ENCODE data around the gene OR4K1.
"Not testable (repeated sequence)": the region's sequence is repeated elsewhere in the genome, so short reads cannot be mapped to it uniquely, and the experiment has no call there.

Gene OR4K1

GRCh38 chr14:19930617-19931016 lies at the start of gene OR4K1:
Gene OR4K1 (plus strand): TSS chr14:19930917. CDS start chr14:19935667, 4,750 bp downstream.
- no peak for DNase-seq

DNA sequence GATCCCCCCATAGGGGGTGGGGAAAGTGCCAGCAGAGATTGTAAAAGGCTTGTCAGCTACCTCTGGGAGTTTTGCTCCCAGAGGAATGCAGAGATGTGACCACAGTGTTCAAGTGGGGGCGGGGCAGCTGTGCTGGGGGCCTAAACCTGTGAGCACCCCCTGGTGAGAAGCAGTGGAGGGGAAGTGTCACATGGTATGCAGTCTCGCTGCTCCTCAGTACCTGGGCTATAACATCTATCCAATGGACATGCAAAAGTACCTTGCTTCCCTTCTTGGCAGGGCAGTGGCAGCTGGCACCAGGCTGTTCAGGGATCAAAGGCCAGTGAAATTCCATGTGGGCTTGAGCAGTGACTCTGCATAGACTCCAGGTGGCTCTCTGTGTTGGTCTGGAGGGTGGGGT lies 35.4 kb upstream of the OR4K1 start:
- DNase-seq = no peak

DNA sequence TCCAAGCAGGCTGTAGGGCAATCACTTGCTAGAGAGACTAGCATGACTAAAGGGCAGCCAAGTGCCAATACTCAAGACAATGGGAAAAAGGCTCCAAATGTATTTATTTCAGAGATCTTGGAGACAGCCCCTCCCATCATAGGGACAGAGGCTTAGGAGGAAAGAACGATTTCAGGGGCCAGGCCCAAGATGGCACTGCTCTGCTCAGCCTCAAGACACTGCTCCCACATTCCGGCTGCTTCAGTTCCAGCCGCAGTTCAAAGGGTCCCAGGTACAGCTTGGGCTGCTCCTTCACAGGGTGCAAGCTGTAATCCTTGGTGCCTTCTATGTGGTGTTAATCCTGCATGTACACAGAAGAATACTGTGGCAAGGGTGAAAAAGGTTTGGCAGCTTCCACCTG lies 29.7 kb upstream of the OR4K1 start:
- DNase-seq = no peak

- no peak for DNase-seq
Measured at GRCh38 chr14:19902409-19902808, 28.3 kb upstream of the OR4K1 start.

DNA sequence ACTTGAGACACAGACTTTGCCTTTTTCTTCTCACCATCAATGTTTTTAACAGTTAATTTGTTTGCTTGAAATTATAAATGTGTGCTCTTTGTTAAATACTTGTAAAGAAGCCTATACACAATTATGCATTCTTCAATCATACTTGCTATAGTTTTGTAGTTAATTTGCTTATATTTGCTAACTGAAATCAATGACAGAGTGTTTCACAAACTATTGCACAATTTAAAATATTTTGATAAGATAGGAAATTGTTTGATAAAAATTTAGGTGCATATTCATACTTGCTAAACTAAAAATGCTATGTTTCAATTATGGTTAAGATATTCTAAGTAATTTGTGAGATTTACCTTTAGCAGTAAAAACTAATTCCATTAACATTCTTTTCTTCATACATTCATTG lies 24.1 kb upstream of the OR4K1 start:
- no peak for DNase-seq

- no peak for DNase-seq
Measured at GRCh38 chr14:19911114-19911513, 19.6 kb upstream of the OR4K1 start.

DNA sequence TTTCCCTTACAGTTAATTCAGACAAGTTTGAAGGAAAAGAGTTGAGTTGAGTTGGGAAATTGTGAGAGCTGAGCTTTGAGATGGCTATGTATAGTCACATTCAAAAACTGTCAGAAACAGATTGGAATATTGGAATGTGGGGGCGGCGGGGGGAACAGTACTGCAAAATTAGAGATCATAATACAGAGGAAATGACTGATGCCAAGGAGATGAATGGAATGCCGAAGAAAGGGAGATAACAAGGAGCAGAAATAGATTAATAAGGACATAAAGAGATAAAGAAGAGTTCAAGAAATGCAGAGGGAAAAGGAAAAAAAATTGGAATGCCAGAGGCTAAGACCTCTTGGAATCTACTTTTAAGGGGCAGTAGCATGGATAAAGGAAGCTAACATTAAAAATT lies 13.5 kb upstream of the OR4K1 start:
- no peak for DNase-seq

GRCh38 chr14:19917955-19918518 lies 12.7 kb upstream of the OR4K1 start:
- DNase-seq = no peak

DNA sequence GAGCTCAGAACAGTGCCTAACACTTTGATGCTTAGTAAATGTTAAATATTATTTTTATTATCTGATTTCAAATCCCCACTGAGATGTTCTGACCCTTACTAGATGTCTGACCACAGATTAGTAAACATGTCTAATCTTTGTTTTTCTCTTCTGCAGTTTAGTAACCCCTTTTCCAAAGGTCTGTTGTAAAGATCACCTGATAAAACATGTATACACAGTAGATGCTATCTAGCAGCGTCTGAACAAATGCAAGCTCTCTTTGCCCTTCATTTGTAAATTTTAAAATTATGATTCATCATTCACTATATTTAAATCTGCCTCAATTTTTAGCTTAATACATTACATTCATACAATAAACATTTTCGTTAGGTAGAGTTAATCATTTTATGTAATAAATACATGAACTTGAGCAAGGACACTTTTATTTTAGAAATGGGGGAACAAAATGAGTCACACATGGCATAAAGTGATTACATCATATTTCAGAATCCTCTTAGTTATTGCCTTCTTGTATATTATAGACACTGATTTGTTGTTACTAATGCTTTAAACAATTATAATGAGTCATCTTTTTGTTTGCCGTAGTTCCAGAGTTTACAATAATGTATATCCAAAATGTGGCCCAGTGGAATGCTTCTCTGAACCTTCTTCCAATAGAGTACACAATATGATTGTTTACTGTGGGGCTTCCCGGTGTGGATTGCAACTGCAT lies 12.0 kb upstream of the OR4K1 start:
- no peak for DNase-seq

DNA sequence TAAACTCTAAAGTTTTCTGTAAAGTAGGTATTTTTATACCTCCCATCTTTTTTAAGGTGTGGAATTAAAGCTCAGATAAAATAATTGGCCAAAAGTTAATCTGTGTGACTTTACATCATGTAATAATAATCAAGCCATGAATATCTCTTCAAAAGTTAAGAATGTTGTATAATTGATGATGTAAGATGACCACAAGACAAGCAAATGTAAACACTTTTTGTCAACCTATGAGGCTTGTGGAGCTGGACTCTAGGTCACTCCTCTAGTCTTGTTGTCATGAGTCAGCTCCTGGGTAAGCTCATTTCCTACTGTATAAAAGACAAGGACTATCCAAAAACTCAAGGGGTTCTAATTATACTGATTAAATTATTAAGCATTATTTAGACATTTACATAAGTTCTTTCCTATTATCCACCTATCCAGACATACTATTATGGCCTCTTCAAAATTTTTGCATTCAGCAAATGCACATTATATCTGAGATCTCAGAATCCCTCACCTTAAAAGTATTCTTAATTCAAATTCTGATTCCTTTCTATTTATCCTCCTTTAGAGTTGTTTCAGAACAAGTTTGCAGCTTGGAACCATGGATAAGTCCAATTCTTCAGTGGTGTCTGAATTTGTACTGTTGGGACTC lies 10.6 kb upstream of the OR4K1 start, which contains the start of gene OR4K5:
Gene OR4K5, plus strand, starts transcription at position 587 of the 637 bp plus-strand sequence. Its CDS starts 0 bp downstream, at position 587.
- DNase-seq = no peak

- DNase-seq = no peak
Measured at GRCh38 chr14:19941668-19942067, 11.0 kb downstream of the OR4K1 start.

DNA sequence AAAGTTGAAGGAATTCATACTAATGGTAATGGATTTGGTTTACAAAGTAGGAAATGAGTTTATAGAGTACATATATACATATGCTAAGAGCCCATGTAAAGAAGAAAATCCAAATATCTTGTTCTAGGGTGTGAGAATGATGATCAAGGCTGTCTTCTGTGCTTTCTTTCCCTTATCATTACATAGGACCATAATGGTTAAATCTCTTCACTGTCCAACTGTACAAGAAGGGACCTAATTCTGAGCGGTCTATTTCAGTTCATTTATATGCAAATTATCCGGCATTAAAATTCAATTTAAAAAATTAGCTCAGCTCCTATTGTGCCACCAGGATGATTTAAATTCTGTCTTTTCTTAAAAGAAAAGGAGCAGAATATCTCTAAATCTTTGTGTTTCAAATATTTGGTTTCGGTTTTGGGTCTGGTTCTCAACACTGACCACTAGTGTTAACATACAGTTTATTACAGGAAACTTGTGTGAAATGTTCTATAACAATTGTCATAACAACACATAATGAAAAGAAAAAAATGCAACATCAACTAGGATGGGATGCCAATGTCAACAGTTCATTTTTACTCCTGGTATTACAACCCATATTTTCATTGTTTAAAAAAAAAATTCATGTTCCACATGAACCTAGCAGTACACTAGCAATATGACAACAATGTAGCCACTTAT lies 16.8 kb downstream of the OR4K1 start:
- DNase-seq = no peak

- no peak for DNase-seq
Measured at GRCh38 chr14:19949218-19949617, 18.5 kb downstream of the OR4K1 start.

GRCh38 chr14:19969735-19970134 lies 39.0 kb downstream of the OR4K1 start:
- DNase-seq = not testable (repeated sequence)

DNA sequence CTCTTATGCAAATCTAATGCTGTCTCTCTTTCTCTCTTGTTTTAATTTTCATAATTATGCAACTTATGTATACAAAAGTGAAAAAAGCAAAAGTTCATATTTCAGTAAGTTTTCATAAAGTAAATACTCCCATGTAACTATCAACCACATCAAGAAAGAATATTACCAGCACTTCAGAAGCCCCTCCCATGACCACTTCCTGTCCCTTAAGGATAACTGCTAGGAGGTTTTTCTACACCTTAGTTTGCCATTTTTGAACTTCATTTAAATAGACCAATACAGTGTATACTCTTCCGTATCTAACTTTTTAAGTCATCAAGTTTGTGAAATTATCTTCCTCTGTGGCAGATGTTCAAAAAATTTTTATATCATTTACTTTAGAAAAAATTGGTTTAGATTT lies 44.1 kb downstream of the OR4K1 start:
- no peak for DNase-seq

GRCh38 chr14:19975291-19975690 lies 44.6 kb downstream of the OR4K1 start, which contains the start of gene OR4K15:
Gene OR4K15 (plus strand): TSS chr14:19975591. CDS start chr14:19975591, 0 bp downstream.
- no peak for DNase-seq

All from CD4-positive, alpha-beta T cell treated with Interferon gamma for 1 hour (primary cell).